NCI-H146 treated with DMSO at 0.1 percent for 48 hours (cell line): ENCODE results near the gene TMPRSS9.

ENCODE experiments used
- DNase-seq: peaks from one replicate; lab custom pipeline; 2025; ENCODE audit not compliant: unreplicated experiment; lab: John Stamatoyannopoulos, UW

TMPRSS9 gene

GRCh38 chr19:2432131-2432848, 72.2 kb downstream of the TMPRSS9 start:
- DNase-seq: no peak

- DNase-seq: no peak
Observed at GRCh38 chr19:2433854-2434253, 73.8 kb downstream of the TMPRSS9 start.

DNA sequence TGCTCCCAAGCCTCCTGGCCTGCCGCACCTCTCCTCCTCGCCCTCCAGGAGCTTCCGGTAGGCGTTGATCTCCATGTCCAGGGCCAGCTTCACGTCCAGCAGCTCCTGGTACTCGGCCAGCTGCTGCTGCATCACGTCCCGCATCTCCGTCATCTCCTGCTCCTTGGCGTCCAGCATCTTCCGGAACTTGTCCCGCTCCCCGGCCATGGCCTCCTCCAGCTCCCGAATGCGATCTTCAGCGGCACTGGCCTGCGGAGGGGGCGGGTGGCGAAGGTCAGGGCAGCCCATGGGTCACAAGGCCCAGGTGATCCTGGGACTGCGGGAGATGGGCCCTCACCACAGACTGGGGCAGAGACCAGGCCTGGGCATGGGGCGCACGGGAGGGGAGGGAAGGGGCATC, 74.2 kb downstream of the TMPRSS9 start:
- no peak for DNase-seq

- no peak for DNase-seq
Observed at GRCh38 chr19:2434721-2435265, 74.7 kb downstream of the TMPRSS9 start.

- no peak for DNase-seq
Observed at GRCh38 chr19:2436384-2436783, 76.3 kb downstream of the TMPRSS9 start.

GRCh38 chr19:2436926-2437325, 76.9 kb downstream of the TMPRSS9 start:
- DNase-seq: no peak

DNA sequence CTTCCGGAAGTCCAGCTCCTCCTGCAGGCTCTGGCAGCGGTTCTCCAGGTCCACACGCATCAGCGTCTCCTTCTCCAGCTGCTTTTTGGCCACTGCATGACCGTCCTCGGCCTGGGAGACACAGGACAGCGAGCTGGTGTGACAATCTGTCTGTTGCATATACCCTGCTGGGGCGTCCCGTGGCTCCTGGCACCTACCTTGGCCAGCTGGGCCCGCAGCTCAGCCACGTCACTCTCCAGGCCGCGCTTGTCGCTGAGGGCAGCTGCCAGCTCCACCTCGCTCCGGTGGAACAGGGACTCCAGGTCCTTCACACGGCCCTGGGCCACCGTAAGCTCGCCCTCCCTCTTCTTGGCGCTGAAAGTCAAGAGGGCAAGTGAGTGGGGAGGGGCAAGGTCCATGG, 78.1 kb downstream of the TMPRSS9 start:
- no peak for DNase-seq

GRCh38 chr19:2440515-2440914, 80.5 kb downstream of the TMPRSS9 start:
- DNase-seq: no peak

- no peak for DNase-seq
Observed at GRCh38 chr19:2441096-2441752, 81.2 kb downstream of the TMPRSS9 start.

- no peak for DNase-seq
Observed at GRCh38 chr19:2443116-2443784, 83.2 kb downstream of the TMPRSS9 start.

DNA sequence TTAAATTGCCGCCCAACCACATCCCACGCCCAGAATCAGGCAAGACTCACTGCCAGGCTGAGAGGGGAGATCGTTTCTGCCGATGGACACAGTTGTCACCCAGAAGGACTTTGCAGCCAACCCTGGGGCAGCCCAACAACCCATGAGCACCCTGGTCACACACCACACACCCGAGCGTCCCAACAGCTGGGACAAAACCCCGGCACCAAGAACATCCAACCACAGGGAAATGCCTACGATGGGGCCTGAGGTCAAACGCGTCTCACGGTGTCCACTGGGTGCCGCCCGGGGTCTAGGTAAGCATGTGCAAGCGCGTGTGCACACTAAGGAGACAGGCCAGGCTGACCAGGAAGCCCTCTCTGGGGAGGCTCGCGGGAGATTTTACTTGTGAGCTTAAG, 83.7 kb downstream of the TMPRSS9 start:
- DNase-seq: no peak

DNA sequence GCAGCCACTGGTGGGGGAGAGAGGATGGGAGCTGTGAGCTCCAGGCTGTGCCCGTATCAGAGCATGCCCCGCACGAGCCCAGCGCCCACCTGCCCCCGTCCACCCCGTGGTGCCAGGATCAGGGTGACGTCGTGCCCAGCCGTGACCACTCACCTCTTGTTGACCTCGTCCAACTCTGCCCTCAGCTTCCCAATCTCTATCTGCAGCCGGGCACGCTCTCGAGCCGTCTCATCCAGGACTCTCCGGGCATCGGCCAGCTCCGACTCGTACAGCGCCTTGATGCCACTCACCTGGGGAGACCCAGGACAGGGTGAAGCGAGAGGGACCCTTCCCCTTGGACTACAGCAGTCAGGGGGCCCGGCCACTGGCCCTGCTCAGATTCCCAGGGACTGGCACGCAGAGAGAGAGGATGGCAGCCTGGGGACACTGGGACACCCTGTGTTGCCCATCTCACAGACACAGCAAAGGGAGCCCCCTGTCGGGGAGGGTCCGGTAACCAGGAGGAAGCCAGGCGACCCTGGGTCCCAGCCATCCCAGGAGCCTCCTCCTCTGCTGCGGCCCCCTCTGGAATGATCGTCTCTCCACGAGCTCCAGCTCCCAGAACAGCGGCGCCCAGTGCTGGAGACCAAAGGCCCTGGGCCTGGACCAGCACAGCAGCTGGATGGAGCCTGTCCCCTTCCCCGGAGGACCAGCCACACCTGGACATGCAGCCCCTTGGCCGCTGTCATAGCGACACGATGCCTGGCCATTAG, 84.4 kb downstream of the TMPRSS9 start:
- DNase-seq: no peak

GRCh38 chr19:2446381-2446780, 86.3 kb downstream of the TMPRSS9 start:
- DNase-seq: no peak

- DNase-seq: no peak
Observed at GRCh38 chr19:2449019-2449418, 89.0 kb downstream of the TMPRSS9 start.

DNA sequence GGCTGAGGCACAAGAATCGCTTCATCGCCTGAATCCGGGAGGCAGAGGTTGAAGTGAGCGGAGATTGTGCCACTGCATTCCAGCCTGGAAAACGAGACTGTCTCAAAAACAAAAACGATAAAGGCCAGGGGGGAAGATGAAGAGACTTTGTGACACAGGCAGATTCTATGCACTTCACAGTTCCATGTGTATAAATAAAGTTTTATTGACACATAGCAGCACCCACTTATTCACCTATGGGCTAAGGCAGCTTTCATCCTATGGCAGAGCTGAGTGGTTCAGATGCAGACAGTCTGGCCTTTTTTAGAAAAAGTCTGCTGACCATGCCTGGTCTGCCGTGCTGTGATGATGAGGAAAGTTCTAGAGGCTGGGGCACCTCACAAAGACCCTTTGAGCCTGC, 91.1 kb downstream of the TMPRSS9 start:
- no peak for DNase-seq

DNA sequence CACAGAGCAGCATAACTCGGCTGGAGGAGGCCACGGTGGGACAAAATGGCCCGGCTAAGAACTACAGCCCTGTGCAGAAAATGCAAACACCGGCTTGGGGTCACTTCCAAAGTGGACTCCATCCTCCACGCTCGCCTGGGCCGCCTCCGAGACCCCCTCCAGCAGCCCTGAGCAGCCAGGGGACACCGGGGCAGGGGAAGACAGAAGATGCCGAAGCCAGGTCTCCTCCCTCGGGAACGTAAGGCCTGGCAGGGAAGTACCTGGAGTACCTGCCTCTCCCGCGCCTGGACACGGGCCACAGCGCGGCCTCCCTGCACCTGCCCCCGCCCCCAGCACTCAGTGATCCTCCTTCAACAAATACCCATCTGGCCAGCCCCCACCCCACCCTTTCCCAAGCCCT, 91.7 kb downstream of the TMPRSS9 start:
- no peak for DNase-seq

- DNase-seq: no peak
Observed at GRCh38 chr19:2453431-2454025, 93.5 kb downstream of the TMPRSS9 start.

DNA sequence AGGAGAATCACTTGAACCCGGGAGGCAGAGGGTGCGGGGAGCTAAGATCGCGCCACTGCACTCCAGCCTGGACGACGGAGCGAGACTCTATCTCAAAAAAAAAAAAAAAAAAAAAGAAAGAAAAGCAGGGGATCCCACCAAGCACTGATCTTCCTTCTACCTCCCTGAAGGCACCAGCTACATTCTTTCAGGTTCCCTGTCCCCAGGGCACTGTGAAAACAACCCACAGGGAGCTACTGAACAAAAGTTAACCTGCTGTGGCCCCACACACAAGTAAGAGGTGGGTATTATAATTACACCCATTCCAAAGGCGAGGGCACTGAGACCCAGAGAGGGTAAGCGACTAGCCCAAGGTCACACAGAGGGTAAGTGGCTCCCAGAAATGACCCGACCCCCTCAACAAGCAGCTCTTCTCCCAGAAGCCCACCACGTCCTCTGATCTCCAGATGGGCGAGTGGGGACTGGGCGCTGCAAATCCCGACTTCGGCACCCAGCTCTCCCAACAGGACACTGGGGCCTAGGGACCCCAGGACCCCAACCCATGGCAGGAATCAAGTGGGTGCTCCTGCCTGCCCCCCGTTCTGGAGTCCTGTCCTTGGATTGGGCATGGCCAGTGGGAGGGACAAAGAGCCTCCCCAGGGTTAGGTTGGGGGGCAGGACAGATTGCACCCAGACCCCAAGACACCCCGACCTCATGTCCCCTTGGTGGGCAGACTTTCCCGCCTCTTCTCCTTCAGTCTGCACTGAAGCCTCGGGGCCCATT, 94.3 kb downstream of the TMPRSS9 start:
- no peak for DNase-seq

- DNase-seq: no peak
Observed at GRCh38 chr19:2454962-2455850, 95.1 kb downstream of the TMPRSS9 start.
